OCI-LY1 (cell line): ENCODE results near the gene NPAS1.

Experiments used
- H2AFZ ChIP-seq: fragments of 200-600 bp; sonication (generic), shearing (Covaris generic); 2 replicates; pipeline ENCODE4 v1.6.0; 2014; ENCODE audit warnings: antibody characterized with exemption, mild to moderate bottlenecking, low read length
- H3F3A ChIP-seq: fragments of 200-600 bp; sonication (generic), shearing (Covaris generic); 2 replicates; pipeline ENCODE4 v1.6.0; 2014; ENCODE audit warnings: mild to moderate bottlenecking, antibody characterized with exemption, low read length, moderate library complexity; ENCODE audit not compliant: insufficient read depth
- H3K27ac ChIP-seq: fragments of 200-600 bp; sonication (generic); 2 replicates; pipeline ENCODE4 v1.5.1; 2014; ENCODE audit warnings: low read length, mixed run types, mild to moderate bottlenecking, low read depth; ENCODE audit not compliant: poor library complexity, severe bottlenecking
- H3K27me3 ChIP-seq: fragments of 200-600 bp; sonication (generic); 2 replicates; pipeline ENCODE4 v1.6.0; 2014; ENCODE audit warnings: antibody characterized with exemption, mild to moderate bottlenecking, low read length, moderate library complexity; ENCODE audit not compliant: insufficient read depth
- H3K36me3 ChIP-seq: fragments of 200-600 bp; sonication (generic); 2 replicates; pipeline ENCODE4 v1.6.1; 2014; ENCODE audit warnings: mild to moderate bottlenecking, antibody characterized with exemption, low read length, moderate library complexity, mixed read lengths; ENCODE audit not compliant: insufficient read depth
- H3K4me1 ChIP-seq: fragments of 200-600 bp; sonication (generic); 2 replicates; pipeline ENCODE4 v1.5.1; 2014; ENCODE audit warnings: mild to moderate bottlenecking, low read length, moderate library complexity; ENCODE audit not compliant: insufficient read depth, severe bottlenecking
- H3K4me2 ChIP-seq: fragments of 200-600 bp; sonication (generic), shearing (Covaris generic); 2 replicates; pipeline ENCODE4 v1.6.1; 2014; ENCODE audit warnings: low read length
- H3K4me3 ChIP-seq: fragments of 200-600 bp; sonication (generic); 2 replicates; pipeline ENCODE4 v1.5.1; 2014; ENCODE audit warnings: low read length, low read depth, mild to moderate bottlenecking, mixed read lengths; ENCODE audit not compliant: poor library complexity, severe bottlenecking
- H3K79me2 ChIP-seq: fragments of 200-600 bp; shearing (Covaris generic); 2 replicates; pipeline ENCODE4 v1.6.1; 2016; ENCODE audit warnings: mixed run types, low read length, mixed read lengths; ENCODE audit not compliant: insufficient read depth
- H3K9ac ChIP-seq: fragments of 200-600 bp; sonication (generic), shearing (Covaris generic); 2 replicates; pipeline ENCODE4 v1.6.1; 2014; ENCODE audit warnings: mild to moderate bottlenecking, low read length, mixed read lengths
- H3K9me2 ChIP-seq: fragments of 200-600 bp; sonication (generic), shearing (Covaris generic); 2 replicates; pipeline ENCODE4 v1.6.1; 2014; ENCODE audit warnings: low read depth, mild to moderate bottlenecking, low read length, mixed read lengths
- H3K9me3 ChIP-seq: fragments of 200-600 bp; shearing (Covaris generic); 2 replicates; pipeline ENCODE4 v1.6.1; 2014; ENCODE audit warnings: low read length, mixed read lengths
- H4K20me1 ChIP-seq: fragments of 200-600 bp; sonication (generic), shearing (Covaris generic); 2 replicates; pipeline ENCODE4 v1.6.0; 2016; ENCODE audit warnings: mild to moderate bottlenecking, low read length; ENCODE audit not compliant: insufficient read depth
- EZH2 ChIP-seq: fragments of 200-600 bp; sonication (generic), shearing (Covaris generic); IDR thresholded peaks from 2 replicates; pipeline ENCODE4 v1.8.0; 2017; ENCODE audit warnings: borderline replicate concordance, mixed run types, mild to moderate bottlenecking, antibody characterized with exemption, low read length, moderate library complexity, mixed read lengths
- TF ChIP-seq, protein P1 (sequence below): fragments of 200-600 bp; sonication (generic), shearing (Covaris generic); IDR thresholded peaks from 2 replicates; pipeline ENCODE4 v1.5.1; 2017; ENCODE audit warnings: mild to moderate bottlenecking, antibody characterized with exemption, low read length, moderate library complexity, mixed read lengths

The NPAS1 gene

DNA sequence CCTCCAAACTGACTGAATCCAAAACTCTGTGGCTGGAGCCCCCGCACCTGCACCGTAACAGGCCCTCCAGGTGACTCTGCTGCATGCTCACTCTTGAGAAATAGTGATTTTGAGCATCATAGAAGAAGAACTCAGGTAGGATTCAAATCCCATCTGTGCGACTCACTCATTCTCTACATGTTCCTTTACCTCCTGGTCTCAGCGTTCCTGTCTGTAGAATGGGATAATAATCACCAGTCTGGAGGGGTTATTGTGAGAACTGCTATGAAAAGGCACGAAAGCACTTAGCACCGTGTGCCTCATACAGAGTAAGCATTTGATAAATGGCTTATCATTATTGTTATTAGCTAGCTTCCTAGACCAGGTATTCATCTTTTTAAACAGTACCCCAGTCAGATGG, 36.5 kb upstream of the NPAS1 start:
- no peaks in the 10 kb centered on the region for H3K9me2 ChIP-seq
- H3K9me3 ChIP-seq, result no peaks in the 10 kb centered on the region
- H2AFZ ChIP-seq, result no peak overlapping the region
- H3K4me1 ChIP-seq, result peaks cover 4% of the 10 kb centered on the region
- no peak for TF ChIP-seq EZH2
- TF ChIP-seq, protein P1, sequence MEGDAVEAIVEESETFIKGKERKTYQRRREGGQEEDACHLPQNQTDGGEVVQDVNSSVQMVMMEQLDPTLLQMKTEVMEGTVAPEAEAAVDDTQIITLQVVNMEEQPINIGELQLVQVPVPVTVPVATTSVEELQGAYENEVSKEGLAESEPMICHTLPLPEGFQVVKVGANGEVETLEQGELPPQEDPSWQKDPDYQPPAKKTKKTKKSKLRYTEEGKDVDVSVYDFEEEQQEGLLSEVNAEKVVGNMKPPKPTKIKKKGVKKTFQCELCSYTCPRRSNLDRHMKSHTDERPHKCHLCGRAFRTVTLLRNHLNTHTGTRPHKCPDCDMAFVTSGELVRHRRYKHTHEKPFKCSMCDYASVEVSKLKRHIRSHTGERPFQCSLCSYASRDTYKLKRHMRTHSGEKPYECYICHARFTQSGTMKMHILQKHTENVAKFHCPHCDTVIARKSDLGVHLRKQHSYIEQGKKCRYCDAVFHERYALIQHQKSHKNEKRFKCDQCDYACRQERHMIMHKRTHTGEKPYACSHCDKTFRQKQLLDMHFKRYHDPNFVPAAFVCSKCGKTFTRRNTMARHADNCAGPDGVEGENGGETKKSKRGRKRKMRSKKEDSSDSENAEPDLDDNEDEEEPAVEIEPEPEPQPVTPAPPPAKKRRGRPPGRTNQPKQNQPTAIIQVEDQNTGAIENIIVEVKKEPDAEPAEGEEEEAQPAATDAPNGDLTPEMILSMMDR, result no peak
- no peaks in the 10 kb centered on the region for H4K20me1 ChIP-seq
- no peak overlapping the region for H3K4me3 ChIP-seq
- H3K36me3 ChIP-seq, result peaks cover 16% of the 10 kb centered on the region; the same call in 1 of the 2 replicates
- H3K9ac ChIP-seq, result no peak overlapping the region
- no peaks in the 10 kb centered on the region for H3F3A ChIP-seq
- no peak overlapping the region for H3K27ac ChIP-seq
- no peak overlapping the region for H3K4me2 ChIP-seq
- H3K79me2 ChIP-seq, result no peaks in the 10 kb centered on the region
- H3K27me3 ChIP-seq, result no peaks in the 10 kb centered on the region

DNA sequence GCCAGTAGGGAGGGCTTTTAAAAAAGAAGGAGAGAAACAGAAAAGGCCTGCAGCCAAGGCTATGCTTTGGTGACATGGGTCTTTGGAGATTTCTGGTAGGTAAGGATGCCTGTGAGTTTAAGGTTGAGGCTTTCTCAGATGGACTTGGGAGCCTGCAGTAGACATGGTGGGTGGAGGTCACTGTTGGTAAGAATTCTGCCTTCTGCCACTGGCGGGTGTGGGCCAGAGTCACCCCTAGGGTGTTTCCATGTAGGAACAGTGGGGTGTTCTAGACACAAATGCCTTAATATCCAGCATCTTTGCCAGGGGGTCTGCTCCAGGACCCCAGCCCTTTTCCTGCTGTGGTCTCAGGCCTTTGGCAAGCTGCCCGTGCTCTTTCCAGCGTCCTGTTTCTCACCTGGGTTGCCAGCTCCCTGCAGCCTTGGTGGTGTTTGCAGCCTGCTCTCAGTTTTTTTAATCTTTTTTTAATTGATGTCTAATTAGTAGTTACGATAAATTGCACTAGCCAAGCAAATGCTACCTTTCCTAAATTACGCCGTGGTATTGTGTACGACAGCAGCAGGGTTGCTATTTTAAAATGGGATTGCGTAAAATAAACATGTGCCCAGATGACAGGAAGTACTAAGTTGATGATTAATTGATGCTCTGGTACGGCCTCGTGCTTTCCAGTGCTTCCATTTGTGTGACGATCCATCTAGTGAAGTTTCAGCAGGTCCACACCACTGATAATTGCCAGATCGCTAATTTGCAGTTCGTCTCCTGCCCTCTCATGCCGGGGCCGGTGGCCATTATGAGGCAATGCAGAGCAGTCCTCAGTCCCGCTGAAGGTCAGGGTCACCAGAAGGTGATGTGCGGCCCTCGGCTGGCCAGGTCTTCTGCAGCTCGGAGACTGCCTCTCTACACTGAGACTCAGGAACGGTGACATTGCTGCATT, 35.3 kb upstream of the NPAS1 start:
- H2AFZ ChIP-seq, result no peak overlapping the region
- TF ChIP-seq, protein P1, result no peak
- TF ChIP-seq EZH2, result no peak
- H3K9me3 ChIP-seq, result no peaks in the 10 kb centered on the region
- peaks cover 15% of the 10 kb centered on the region; the same call in 1 of the 2 replicates for H3K36me3 ChIP-seq
- no peak overlapping the region for H3K27ac ChIP-seq
- no peak overlapping the region for H3K9ac ChIP-seq
- H3K4me2 ChIP-seq, result no peak overlapping the region
- H3K27me3 ChIP-seq, result no peaks in the 10 kb centered on the region
- no peaks in the 10 kb centered on the region for H4K20me1 ChIP-seq
- no peaks in the 10 kb centered on the region for H3F3A ChIP-seq
- peaks cover 4% of the 10 kb centered on the region for H3K4me1 ChIP-seq
- H3K79me2 ChIP-seq, result no peaks in the 10 kb centered on the region
- H3K9me2 ChIP-seq, result no peaks in the 10 kb centered on the region
- H3K4me3 ChIP-seq, result no peak overlapping the region

DNA sequence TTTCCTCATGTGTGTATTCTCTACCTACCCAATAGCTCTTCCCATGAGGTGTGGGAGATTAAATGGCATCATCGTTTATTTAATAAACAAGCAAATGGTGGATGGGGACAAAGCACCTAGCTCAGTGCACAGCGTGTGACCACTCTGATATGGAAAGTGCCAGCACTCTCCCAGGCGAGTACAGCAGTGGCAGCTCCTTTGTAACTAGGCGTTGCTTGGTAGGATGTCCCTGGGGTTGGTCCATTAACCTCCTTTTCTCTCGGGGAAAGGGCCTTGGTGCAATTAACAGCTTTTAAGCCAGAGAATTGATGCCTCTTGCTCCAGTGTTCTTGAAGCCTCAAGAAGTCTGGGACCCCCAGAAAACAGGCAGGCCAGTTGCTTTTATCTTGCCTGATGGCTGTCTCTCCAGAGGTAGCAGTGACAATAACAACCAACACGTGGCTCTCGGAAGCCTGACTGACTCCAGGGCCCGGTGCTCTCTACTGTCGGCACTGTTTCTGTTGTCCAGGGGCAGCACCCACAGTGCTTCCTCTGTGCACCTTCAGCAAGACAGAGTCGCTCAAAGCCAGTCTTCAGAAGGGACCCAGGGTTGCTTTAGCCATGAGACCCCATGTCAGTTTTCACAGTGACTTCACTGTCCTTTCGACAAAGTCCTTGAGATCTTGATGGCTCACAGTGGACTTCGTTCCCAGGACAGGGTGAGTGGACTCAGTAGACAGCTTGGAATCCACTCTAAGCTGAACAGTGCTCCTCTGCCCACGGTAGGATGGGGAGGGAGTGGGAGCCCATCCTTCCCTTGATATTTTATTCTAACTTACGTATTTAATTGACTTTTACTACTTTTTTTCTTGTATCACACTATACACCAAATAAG, 33.9 kb upstream of the NPAS1 start:
- Histone ChIP-seq H3K4me3 (no peak overlapping the region), H3K79me2 (no peaks in the 10 kb centered on the region), H2AFZ (no peak overlapping the region), H3K9me3 (no peaks in the 10 kb centered on the region), H3K36me3 (peaks cover 24% of the 10 kb centered on the region; the same call in 1 of the 2 replicates), H3K4me2 (no peak overlapping the region), H3K27ac (no peak overlapping the region), H4K20me1 (no peaks in the 10 kb centered on the region), H3K9me2 (no peaks in the 10 kb centered on the region), H3F3A (no peaks in the 10 kb centered on the region), H3K9ac (no peak overlapping the region), H3K27me3 (no peaks in the 10 kb centered on the region), H3K4me1 (peaks cover 3% of the 10 kb centered on the region)
- no peak for TF ChIP-seq EZH2
- TF ChIP-seq, protein P1, result no peak
